ENCODE results near the gene CFAP299. TPM values are rescaled to one million over a fixed set of nuclear protein-coding genes. Genes with fewer than 3 reads are reported as not detected.

Gene CFAP299
- total RNA-seq, 2 donors from 2014 or later, result 0.17 TPM; not detected in 1

DNA sequence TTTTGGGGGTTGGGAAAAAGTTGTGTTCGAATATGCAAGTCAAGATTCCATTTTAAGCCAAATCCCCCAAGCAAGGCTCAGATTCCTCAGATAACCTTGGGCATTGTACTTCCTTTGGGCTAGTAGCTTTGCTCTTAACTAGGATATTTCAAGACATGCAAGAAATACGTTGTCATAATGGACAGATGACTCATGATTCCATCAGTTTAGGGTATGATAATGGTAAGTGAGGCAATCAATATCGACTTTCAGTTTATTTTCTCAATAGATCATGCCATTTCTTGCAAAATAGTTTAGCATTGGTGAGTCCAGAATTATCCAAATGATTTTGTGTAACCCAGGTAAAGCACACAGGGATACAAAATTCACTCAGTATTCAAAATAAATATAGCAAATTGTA is 25.4 kb downstream of the CFAP299 start:
- H3K4me1 ChIP-seq (replicated peaks), result no peaks in the 10 kb centered on the region
- no peak overlapping the region for H3K27ac ChIP-seq
- intact Hi-C loops (cut with DNase I), result loop anchor here (5.0 kb wide), 1 partner anchor 681 kb away; no protein-coding TSS in a partner anchor
- no peak for TF ChIP-seq POLR2AphosphoS5 (IDR thresholded peaks at IDR 0.05)
- no peak for TF ChIP-seq CTCF (IDR thresholded peaks at IDR 0.05)
- no peak for TF ChIP-seq POLR2A (IDR thresholded peaks at IDR 0.05)
- no peaks in the 10 kb centered on the region for H3K9me3 ChIP-seq
- H3K36me3 ChIP-seq, result no peaks in the 10 kb centered on the region
- peaks cover 2% of the 10 kb centered on the region for H3K27me3 ChIP-seq (replicated peaks; ENCODE audit: insufficient read depth)
- DNase-seq (ENCODE audit: low spot score), result no peak
- no peak overlapping the region for H3K4me3 ChIP-seq
- WGBS, result 64% methylated on average over 3 of the region's 3 CpGs

DNA sequence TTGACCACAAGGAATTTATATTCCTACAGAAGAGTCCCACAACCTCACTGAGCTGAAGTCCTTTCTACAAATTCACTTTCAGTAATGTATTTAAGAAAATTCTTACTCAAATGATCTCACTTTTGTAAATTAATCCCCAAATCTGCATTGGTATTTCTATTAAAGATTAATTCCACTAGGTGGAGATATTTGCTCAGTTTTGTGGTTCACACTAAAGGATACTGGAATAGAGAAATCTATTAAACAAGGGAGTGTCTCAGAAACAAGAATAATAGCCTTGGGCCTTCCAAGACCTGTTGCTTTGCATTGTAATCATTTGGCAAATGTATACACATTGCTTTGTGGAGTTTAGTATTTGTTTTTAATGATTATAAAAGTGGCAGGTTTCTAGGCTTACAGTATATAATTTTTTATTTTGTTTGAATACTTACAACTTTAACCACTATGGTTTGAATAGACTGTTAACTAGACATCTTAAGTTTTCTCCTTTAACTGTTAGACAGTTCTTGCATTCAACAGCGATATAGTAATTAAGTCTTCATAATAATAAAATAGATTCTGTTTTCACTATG is 25.9 kb downstream of the CFAP299 start:
- intact Hi-C loops (cut with DNase I), result loop anchor here (5.0 kb wide), 1 partner anchor 681 kb away; no protein-coding TSS in a partner anchor
- Histone ChIP-seq H3K36me3 (no peaks in the 10 kb centered on the region), H3K9me3 (no peaks in the 10 kb centered on the region), H3K4me1 (replicated peaks) (no peaks in the 10 kb centered on the region), H3K27me3 (replicated peaks; ENCODE audit: insufficient read depth) (peaks cover 2% of the 10 kb centered on the region), H3K4me3 (no peak overlapping the region), H3K27ac (no peak overlapping the region)
- TF ChIP-seq CTCF (IDR thresholded peaks at IDR 0.05) (peak in 3 of 4 experiments; percentile 53 to 62 (median 60)), POLR2AphosphoS5 (IDR thresholded peaks at IDR 0.05) (no peak)
- 51% methylated on average over 1 of the region's 1 CpG for WGBS
- no peak for DNase-seq (ENCODE audit: low spot score)

GRCh38 chr4:80362578-80363181 is 27.1 kb downstream of the CFAP299 start:
- H3K36me3 ChIP-seq, result no peaks in the 10 kb centered on the region
- WGBS, result 17% methylated on average over 4 of the region's 4 CpGs
- DNase-seq (ENCODE audit: low spot score), result no peak
- no peak overlapping the region for H3K27ac ChIP-seq
- TF ChIP-seq POLR2AphosphoS5 (IDR thresholded peaks at IDR 0.05) (no peak), CTCF (IDR thresholded peaks at IDR 0.05) (peak in 2 of 4 experiments; percentile 19 to 33)
- intact Hi-C loops (cut with DNase I), result loop anchor here (5.0 kb wide), 1 partner anchor 680 kb away; no protein-coding TSS in a partner anchor
- H3K4me3 ChIP-seq, result no peak overlapping the region
- no peaks in the 10 kb centered on the region for H3K4me1 ChIP-seq (replicated peaks)
- no peaks in the 10 kb centered on the region for H3K27me3 ChIP-seq (replicated peaks; ENCODE audit: insufficient read depth)
- H3K9me3 ChIP-seq, result no peaks in the 10 kb centered on the region

GRCh38 chr4:80365928-80366327 is 30.4 kb downstream of the CFAP299 start:
- H3K4me3 ChIP-seq, result no peak overlapping the region
- peak in 3 of 4 experiments; percentile 61 to 74 (median 74) for TF ChIP-seq CTCF (IDR thresholded peaks at IDR 0.05)
- TF ChIP-seq POLR2AphosphoS5 (IDR thresholded peaks at IDR 0.05), result peak; percentile 69
- no peak for TF ChIP-seq POLR2A (IDR thresholded peaks at IDR 0.05)
- no peaks in the 10 kb centered on the region for H3K4me1 ChIP-seq (replicated peaks)
- intact Hi-C loops (cut with DNase I), result loop anchor here (5.0 kb wide), 1 partner anchor 621 kb away; no protein-coding TSS in a partner anchor
- DNase-seq (ENCODE audit: low spot score), result peak; percentile 67
- H3K27me3 ChIP-seq (replicated peaks; ENCODE audit: insufficient read depth), result no peaks in the 10 kb centered on the region
- WGBS, result 55% methylated on average over 1 of the region's 1 CpG
- no peaks in the 10 kb centered on the region for H3K36me3 ChIP-seq
- no peaks in the 10 kb centered on the region for H3K9me3 ChIP-seq
- no peak overlapping the region for H3K27ac ChIP-seq

GRCh38 chr4:80367737-80368136 is 32.2 kb downstream of the CFAP299 start:
- 81% methylated on average over 2 of the region's 2 CpGs for WGBS
- H3K4me1 ChIP-seq (replicated peaks), result no peaks in the 10 kb centered on the region
- intact Hi-C loops (cut with DNase I), result loop anchor here (5.0 kb wide), 1 partner anchor 620 kb away; no protein-coding TSS in a partner anchor
- no peak overlapping the region for H3K27ac ChIP-seq
- no peak overlapping the region for H3K4me3 ChIP-seq
- no peaks in the 10 kb centered on the region for H3K27me3 ChIP-seq (replicated peaks; ENCODE audit: insufficient read depth)
- no peaks in the 10 kb centered on the region for H3K36me3 ChIP-seq
- no peak for DNase-seq (ENCODE audit: low spot score)
- H3K9me3 ChIP-seq, result no peaks in the 10 kb centered on the region
- no peak for TF ChIP-seq POLR2A (IDR thresholded peaks at IDR 0.05)
- TF ChIP-seq CTCF (IDR thresholded peaks at IDR 0.05), result no peak
- no peak for TF ChIP-seq POLR2AphosphoS5 (IDR thresholded peaks at IDR 0.05)
